ENCODE measurements around the gene GRIA2.

The GRIA2 gene

GRCh38 chr4:157372154-157372553 lies 151.6 kb downstream of the GRIA2 start:
- no peak for DNase-seq (ENCODE audit: low read depth, low spot score)

- no peak for DNase-seq (ENCODE audit: low read depth, low spot score)
These were observed 152.0 kb downstream of the GRIA2 start for GRCh38 chr4:157372567-157372966.

- no peak for DNase-seq (ENCODE audit: low read depth, low spot score)
These were observed 169.2 kb downstream of the GRIA2 start for GRCh38 chr4:157389741-157390140.

- DNase-seq (ENCODE audit: low read depth, low spot score): no peak
These were observed 184.5 kb downstream of the GRIA2 start for GRCh38 chr4:157405070-157405469.
